Measurements from ENCODE around the gene SLC35D2. TPM values are rescaled to one million over a fixed set of nuclear protein-coding genes. Genes with fewer than 3 reads are reported as not detected.
A peak's percentile ranks its signal among the peaks of the same experiment; 100 is the strongest.

The SLC35D2 gene
- total RNA-seq, 4 donors from 2014 or later: 25.1 to 66.6 (median 32.0) TPM

DNA sequence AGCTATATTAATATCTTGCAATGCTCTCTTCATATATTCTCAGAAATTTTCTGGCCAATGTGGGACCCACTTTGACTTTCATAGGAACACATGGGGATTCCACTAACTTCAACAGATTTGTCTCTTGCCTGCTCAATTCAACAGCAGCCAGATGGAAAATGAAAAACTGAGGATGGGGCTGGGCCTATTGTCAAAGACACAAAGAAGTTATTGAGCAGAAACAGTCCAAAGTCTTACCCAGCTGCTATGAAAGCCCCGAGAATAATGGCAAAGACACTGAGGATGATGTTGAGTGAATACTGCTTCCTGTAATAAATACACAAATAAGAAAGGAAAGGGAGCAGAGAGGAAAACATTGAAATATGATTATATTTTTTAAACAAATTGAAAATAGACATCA is 32.6 kb downstream of the SLC35D2 start:
- H3K36me3 ChIP-seq: peaks cover 0 to 76% (median 0%) of the 10 kb centered on the region in 3 donors
- 46 to 51% methylated on average over 1 of the region's 1 CpG for WGBS, 2 donors

DNA sequence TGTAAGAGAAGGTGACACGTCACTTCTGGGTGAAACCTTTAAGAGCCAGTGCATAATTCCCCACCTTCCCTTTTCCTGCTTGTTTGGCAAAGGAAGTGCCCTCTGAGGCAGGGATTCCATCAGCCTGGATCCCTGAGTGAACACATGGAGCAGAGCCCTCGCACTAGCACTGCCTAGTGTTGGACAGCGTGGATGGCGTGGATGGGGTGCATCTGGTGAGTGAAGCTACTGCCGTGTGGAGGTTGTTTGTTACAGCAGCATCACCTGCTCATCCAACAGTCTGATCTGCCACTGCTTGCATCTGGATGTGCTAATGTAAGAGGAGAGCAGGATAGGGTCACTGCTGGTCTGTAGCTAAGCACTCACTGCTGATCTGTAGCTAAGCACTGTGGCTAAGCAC is 35.2 kb downstream of the SLC35D2 start:
- 97 to 100% methylated on average over 5 of the region's 5 CpGs for WGBS, 2 donors
- TF ChIP-seq POLR2A (IDR thresholded peaks at IDR 0.05) (no peak), EP300 (IDR thresholded peaks at IDR 0.05) (no peak)
- TF ChIP-seq, protein P1, sequence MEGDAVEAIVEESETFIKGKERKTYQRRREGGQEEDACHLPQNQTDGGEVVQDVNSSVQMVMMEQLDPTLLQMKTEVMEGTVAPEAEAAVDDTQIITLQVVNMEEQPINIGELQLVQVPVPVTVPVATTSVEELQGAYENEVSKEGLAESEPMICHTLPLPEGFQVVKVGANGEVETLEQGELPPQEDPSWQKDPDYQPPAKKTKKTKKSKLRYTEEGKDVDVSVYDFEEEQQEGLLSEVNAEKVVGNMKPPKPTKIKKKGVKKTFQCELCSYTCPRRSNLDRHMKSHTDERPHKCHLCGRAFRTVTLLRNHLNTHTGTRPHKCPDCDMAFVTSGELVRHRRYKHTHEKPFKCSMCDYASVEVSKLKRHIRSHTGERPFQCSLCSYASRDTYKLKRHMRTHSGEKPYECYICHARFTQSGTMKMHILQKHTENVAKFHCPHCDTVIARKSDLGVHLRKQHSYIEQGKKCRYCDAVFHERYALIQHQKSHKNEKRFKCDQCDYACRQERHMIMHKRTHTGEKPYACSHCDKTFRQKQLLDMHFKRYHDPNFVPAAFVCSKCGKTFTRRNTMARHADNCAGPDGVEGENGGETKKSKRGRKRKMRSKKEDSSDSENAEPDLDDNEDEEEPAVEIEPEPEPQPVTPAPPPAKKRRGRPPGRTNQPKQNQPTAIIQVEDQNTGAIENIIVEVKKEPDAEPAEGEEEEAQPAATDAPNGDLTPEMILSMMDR (IDR thresholded peaks at IDR 0.05): no peak
- DNase-seq (ENCODE audit: low spot score in 2 of 2): no peak
- no peak overlapping the region for H3K4me3 ChIP-seq
- no peak overlapping the region for H3K27ac ChIP-seq
- H3K27me3 ChIP-seq: no peaks in the 10 kb centered on the region
- H3K36me3 ChIP-seq: peaks cover 0 to 58% (median 0%) of the 10 kb centered on the region in 3 donors
- H3K9me3 ChIP-seq: peaks cover 0 to 9% (median 0%) of the 10 kb centered on the region in 4 donors
- H3K4me1 ChIP-seq: peaks cover 0 to 16% (median 8%) of the 10 kb centered on the region in 4 donors

More for the DNA sequence above, 32.6 kb downstream of the SLC35D2 start:
- H3K9me3 ChIP-seq: peaks cover 0 to 9% (median 0%) of the 10 kb centered on the region in 4 donors
- H3K4me1 ChIP-seq: no peaks in the 10 kb centered on the region
- TF ChIP-seq POLR2A (IDR thresholded peaks at IDR 0.05): no peak
- TF ChIP-seq, protein P1 (IDR thresholded peaks at IDR 0.05): no peak
- no peak for TF ChIP-seq EP300 (IDR thresholded peaks at IDR 0.05)
- no peak for DNase-seq (ENCODE audit: low spot score in 2 of 2)
- H3K27ac ChIP-seq: no peak overlapping the region
- no peaks in the 10 kb centered on the region for H3K27me3 ChIP-seq
- H3K4me3 ChIP-seq: no peak overlapping the region

DNA sequence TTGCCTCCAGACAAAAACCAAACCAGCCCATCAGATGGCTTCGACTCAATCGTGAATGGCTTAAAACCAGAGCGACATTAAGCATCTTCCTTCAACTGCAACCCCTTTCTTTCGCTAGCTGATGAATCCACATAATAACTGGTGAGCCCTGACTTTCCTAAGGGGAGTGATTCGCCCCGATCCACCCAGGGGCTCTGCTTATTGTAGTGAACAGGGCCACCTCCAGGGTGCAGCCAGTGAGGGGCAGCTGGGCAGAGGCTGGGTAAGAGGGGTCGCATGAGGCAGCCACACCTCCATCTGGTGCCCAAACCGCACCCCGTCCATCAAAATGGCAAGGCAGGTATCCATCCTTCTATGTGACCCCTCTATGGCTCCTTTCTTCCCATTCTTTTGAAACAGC is 38.0 kb downstream of the SLC35D2 start:
- no peak overlapping the region for H3K4me3 ChIP-seq
- H3K36me3 ChIP-seq: peaks cover 0 to 47% (median 0%) of the 10 kb centered on the region in 3 donors
- no peaks in the 10 kb centered on the region for H3K27me3 ChIP-seq
- no peak for DNase-seq (ENCODE audit: low spot score in 2 of 2)
- H3K27ac ChIP-seq: peak overlapping the region in 3 of 4 donors; percentile 54 to 84 (median 76)
- WGBS, 2 donors: 94% methylated on average over 9 of the region's 9 CpGs
- H3K9me3 ChIP-seq: peaks cover 0 to 9% (median 0%) of the 10 kb centered on the region in 4 donors
- TF ChIP-seq, protein P1 (IDR thresholded peaks at IDR 0.05): no peak
- TF ChIP-seq EP300 (IDR thresholded peaks at IDR 0.05): no peak
- no peak for TF ChIP-seq POLR2A (IDR thresholded peaks at IDR 0.05)
- H3K4me1 ChIP-seq: peaks cover 0 to 19% (median 9%) of the 10 kb centered on the region in 4 donors

DNA sequence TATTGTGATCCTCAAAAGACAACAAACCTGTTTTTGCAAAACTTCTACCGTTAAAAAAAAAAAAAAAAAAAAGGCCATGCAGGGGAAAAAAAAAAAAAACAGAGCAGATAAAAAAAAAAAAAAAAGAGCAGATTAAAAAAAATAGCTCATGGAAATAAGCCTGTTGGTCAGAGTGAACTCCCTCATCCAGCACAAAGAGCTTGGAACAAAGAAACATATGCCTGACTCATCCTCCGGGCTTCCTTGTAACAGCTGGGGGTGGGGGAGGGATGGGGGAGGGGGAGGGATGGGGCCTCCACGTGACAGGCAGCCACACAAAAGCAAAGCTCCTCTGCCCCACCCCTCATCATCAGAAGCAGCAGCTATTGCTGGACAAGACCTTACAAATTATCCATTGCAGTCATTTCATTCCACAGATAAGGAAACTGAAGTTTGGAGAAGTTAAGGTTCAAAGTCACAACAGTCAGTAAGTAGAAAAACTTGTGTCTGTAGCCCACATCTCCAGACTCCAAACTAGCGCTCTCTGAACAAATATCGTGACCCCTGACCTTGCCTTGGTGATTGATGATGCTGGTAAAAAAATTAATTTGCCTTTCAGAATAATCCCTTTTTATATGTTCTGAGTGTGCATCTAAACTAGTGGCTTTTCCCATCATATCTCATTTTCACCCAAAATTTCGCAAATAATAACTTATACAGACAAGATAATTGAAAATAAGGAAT is 38.9 kb downstream of the SLC35D2 start:
- Histone ChIP-seq H3K27ac (peak overlapping the region in 3 of 4 donors; percentile 54 to 84 (median 76)), H3K36me3 (peaks cover 0 to 38% (median 0%) of the 10 kb centered on the region in 3 donors), H3K9me3 (peaks cover 0 to 9% (median 0%) of the 10 kb centered on the region in 4 donors), H3K27me3 (no peaks in the 10 kb centered on the region), H3K4me3 (no peak overlapping the region), H3K4me1 (peaks cover 0 to 19% (median 9%) of the 10 kb centered on the region in 4 donors)
- peak; percentile 28 to 34 for DNase-seq (ENCODE audit: low spot score in 2 of 2)
- TF ChIP-seq POLR2A (IDR thresholded peaks at IDR 0.05) (no peak), EP300 (IDR thresholded peaks at IDR 0.05) (no peak)
- TF ChIP-seq, protein P1 (IDR thresholded peaks at IDR 0.05): no peak
- WGBS, 2 donors: 28 to 34% methylated on average over 6 of the region's 6 CpGs
